Epithelial cell of proximal tubule (primary cell): Measurements from ENCODE around the gene PLCB1. TPM values are rescaled to one million over a fixed set of nuclear protein-coding genes. Genes with fewer than 3 reads are reported as not detected.
A peak's percentile ranks its signal among the peaks of the same experiment; 100 is the strongest.

Experiments used
- DNase-seq: peaks from one replicate; pipeline ENCODE4 v3.0.0-alpha.2; 2011; ENCODE audit warnings: low read depth
- H3K4me3 ChIP-seq: 2 replicates; pipeline ENCODE4 v1.5.1; 2011; ENCODE audit warnings: low read depth, mild to moderate bottlenecking, low read length
- total RNA-seq: library from RNA; depleted of rRNA; stranded (reverse); fragments of >200 nt; gene quantifications from 2 replicates; pipeline ENCODE4 v1.2.3, GENCODE V29; 2015
- TF ChIP-seq, protein P1 (sequence below): conservative IDR thresholded peaks from 2 replicates; pipeline ENCODE4 v1.5.1; 2012; ENCODE audit warnings: low read depth, mild to moderate bottlenecking, low read length

The PLCB1 gene
- total RNA-seq, 1 donor from 2014 or later, result 2.2 TPM

DNA sequence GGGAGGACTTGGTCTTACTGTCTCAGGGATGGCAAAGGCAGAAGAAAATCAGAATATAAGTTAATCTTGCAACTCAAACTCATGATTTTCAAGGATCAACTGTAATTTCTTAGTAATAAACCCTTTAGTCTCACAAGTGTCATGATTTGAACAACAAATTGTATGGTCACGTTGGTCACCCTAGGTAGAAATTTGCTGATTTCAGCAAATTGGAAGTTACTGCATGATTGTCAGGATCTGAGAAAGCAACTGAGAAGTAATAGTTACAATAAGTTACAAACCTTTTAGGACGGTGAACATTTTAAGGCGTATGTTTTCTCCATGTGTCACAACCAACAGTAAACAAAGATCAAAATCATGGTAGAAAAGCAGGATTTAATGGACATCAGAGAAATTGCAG, 375.2 kb downstream of the PLCB1 start:
- TF ChIP-seq, protein P1, sequence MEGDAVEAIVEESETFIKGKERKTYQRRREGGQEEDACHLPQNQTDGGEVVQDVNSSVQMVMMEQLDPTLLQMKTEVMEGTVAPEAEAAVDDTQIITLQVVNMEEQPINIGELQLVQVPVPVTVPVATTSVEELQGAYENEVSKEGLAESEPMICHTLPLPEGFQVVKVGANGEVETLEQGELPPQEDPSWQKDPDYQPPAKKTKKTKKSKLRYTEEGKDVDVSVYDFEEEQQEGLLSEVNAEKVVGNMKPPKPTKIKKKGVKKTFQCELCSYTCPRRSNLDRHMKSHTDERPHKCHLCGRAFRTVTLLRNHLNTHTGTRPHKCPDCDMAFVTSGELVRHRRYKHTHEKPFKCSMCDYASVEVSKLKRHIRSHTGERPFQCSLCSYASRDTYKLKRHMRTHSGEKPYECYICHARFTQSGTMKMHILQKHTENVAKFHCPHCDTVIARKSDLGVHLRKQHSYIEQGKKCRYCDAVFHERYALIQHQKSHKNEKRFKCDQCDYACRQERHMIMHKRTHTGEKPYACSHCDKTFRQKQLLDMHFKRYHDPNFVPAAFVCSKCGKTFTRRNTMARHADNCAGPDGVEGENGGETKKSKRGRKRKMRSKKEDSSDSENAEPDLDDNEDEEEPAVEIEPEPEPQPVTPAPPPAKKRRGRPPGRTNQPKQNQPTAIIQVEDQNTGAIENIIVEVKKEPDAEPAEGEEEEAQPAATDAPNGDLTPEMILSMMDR, result no peak
- H3K4me3 ChIP-seq, result no peak overlapping the region
- no peak for DNase-seq

DNA sequence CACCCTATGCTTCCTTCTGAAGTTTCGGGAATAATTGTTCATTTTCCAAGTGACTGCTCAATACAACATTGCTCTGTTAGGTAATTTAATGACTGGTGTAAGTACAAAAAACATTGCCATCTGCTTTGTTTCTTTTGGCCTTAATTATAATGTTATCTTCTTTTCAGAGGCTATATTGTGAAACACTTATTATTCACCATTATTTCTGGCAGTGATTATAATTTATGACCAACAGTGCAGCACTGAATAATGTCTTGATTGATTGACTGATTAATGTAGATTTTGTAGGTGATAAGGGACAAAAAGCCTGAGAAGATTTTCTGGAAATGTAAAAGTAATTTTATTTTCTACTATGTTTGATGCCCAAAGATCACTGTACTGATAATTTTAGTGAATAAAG, 377.7 kb downstream of the PLCB1 start:
- H3K4me3 ChIP-seq, result no peak overlapping the region
- TF ChIP-seq, protein P1, result no peak
- DNase-seq, result no peak

DNA sequence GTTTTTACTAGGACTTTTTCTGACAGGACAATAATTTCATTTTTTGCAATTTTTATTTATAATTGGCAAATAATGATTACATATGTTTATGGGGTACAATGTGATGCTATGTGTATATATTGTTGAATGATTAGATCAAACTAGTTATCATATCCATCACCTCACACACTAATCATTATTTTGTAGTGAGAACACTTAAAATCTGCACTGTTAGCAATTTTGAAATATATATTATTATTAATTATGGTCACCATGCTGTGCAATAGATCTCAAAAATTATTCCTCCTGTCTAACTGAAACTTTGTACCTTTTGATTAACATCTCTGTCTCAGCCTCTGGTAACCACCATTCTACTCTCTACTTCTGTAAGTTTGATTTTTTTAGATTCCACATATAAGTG, 378.7 kb downstream of the PLCB1 start:
- no peak overlapping the region for H3K4me3 ChIP-seq
- TF ChIP-seq, protein P1, result no peak
- DNase-seq, result no peak

DNA sequence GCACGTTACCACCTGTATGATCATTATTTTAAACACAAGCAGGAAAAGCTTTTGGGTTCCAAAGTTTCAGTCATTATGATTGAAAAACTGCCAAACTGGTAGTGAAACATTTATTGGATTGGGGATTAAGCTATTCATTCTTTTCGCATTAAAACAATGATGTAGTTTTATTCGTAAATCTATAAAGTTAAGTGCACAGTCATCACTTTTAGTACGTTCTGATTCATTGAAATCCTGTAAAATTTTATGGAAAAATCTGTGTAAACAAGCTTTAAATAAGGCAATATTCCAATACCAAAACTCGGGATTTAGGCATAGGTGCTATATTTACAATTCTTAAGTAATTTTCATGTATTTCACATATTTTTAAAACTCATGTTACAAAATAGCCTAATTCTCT, 379.9 kb downstream of the PLCB1 start:
- TF ChIP-seq, protein P1, result no peak
- H3K4me3 ChIP-seq, result no peak overlapping the region
- no peak for DNase-seq

DNA sequence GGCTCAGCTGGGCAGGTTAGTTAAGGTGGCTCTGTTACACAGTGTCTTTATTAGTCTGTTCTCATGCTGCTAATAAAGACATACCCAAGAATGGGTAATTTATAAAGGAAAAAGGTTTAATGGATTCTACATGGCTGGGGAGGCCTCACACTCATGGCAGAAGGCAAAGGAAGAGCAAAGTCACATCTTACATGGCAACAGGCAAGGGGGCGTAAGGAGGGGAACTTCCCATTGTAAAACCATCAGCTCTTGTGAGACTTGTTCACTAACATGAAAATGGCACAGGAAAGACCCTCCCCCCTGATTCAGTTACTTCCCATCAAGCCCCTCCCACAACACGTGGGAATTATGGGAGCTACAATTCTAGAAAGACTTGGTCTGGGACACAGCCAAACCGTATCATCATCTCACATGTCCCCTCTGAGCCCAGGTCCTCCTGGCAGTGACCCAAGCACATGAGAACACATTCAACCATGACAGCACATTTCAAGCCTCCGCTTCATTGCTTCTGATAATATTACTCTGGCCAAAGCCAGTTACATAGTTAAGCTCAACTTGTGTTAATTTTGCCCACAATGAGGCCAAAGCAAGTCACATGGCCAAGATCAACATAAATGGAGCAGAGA, 383.9 kb downstream of the PLCB1 start:
- DNase-seq, result peak; percentile 22
- TF ChIP-seq, protein P1, result no peak

DNA sequence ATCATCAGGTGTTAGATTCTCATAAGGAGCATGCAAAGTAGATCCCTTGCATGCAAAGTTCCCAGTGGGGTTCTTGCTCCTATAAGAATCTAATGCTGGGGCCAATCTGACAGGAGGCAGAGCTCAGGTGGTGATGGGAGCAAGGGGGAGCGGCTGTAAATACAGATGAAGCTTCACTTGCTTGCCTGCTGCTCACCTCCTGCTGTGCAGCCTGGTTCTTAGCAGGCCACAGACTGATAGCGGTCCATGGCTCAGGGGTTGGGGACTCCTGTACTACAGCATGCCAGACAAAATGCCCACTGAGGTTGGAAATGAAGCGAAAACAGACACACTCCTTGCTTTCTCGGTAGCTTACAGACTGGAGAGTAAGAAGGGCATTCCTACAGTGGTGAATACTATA, 386.8 kb downstream of the PLCB1 start:
- no peak overlapping the region for H3K4me3 ChIP-seq
- TF ChIP-seq, protein P1, result no peak
- no peak for DNase-seq

More for the DNA sequence above, 383.9 kb downstream of the PLCB1 start:
- H3K4me3 ChIP-seq, result no peak overlapping the region

DNA sequence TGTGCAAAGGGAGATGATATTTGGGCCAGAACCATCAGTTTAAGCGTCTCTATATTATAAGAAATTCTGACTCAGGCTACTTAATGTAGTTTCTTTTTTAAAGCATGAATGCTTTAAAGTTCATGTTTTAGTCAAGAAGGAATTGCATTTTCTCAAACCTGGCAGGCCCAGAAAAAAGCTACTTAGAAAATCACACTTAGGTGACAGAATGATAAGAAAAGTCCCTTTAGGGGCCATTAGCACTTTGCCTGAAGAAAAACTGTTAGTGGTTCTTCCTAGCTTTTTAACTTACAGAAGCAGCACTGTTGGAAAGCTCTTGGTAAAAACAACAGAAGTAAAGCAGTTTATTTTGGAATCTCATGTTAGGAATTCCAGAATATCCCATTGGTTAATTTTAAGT, 387.8 kb downstream of the PLCB1 start:
- H3K4me3 ChIP-seq, result no peak overlapping the region
- DNase-seq, result no peak
- TF ChIP-seq, protein P1, result no peak
